ENCODE data around the gene PPCDC. TPM values are rescaled to one million over a fixed set of nuclear protein-coding genes. Genes with fewer than 3 reads are reported as not detected.

Gene PPCDC
- 7.5 and 15.2 TPM in 2 replicates for total RNA-seq
- 8.4 TPM for polyA plus RNA-seq (2012)

GRCh38 chr15:75023181-75023871 is at the start of gene PPCDC:
Gene PPCDC (plus strand): TSS chr15:75023590. CDS start chr15:75028319, 4,729 bp downstream.
- peak; percentile 97 for DNase-seq (ENCODE audit: low read depth)

- DNase-seq (ENCODE audit: low read depth): no peak
Measured at GRCh38 chr15:74976159-74976558, 47.2 kb upstream of the PPCDC start.

DNA sequence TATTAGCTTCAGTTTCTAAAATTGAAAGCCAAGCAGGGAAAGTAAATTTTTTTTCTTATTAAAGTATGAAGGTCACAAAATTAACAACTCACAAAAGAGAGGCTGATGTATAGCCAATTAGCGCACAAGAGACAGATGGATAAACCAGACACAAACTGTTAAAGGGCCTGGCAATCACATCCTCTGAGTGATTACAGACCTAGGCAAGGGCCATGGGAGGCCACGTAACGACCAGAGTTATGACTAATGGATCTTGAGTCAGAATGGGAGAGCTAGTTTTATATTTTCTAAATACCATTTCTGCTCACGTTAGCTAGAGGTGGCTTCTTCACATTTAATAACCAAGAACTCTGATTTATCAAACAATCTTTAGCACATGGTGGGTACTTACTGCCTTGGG is 45.8 kb upstream of the PPCDC start:
- no peak for DNase-seq (ENCODE audit: low read depth)

GRCh38 chr15:74978077-74978476 is 45.3 kb upstream of the PPCDC start:
- no peak for DNase-seq (ENCODE audit: low read depth)

GRCh38 chr15:74978503-74978902 is 44.9 kb upstream of the PPCDC start:
- peak; percentile 39 for DNase-seq (ENCODE audit: low read depth)

DNA sequence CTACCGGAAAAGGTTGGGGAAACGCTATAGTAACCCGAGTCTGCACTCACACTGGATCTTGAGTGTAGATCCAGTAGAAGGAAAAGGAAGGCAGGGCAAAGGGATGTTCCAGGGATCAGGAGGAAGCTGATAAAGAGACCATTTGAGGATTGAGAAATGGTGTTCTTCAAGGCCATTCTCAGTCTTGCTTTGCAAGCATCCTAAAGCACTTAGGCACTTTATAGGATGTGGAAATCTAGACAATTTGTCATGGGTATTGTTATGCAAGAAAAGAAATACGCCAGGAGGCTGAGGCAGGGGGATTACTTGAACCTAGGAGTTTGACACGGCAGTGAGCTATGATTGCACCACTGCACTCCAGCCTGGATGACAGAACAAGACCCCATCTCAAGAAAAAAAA is 41.2 kb upstream of the PPCDC start:
- DNase-seq (ENCODE audit: low read depth): no peak

- peak; percentile 75 for DNase-seq (ENCODE audit: low read depth)
Measured at GRCh38 chr15:74983725-74984231, 39.6 kb upstream of the PPCDC start.

DNA sequence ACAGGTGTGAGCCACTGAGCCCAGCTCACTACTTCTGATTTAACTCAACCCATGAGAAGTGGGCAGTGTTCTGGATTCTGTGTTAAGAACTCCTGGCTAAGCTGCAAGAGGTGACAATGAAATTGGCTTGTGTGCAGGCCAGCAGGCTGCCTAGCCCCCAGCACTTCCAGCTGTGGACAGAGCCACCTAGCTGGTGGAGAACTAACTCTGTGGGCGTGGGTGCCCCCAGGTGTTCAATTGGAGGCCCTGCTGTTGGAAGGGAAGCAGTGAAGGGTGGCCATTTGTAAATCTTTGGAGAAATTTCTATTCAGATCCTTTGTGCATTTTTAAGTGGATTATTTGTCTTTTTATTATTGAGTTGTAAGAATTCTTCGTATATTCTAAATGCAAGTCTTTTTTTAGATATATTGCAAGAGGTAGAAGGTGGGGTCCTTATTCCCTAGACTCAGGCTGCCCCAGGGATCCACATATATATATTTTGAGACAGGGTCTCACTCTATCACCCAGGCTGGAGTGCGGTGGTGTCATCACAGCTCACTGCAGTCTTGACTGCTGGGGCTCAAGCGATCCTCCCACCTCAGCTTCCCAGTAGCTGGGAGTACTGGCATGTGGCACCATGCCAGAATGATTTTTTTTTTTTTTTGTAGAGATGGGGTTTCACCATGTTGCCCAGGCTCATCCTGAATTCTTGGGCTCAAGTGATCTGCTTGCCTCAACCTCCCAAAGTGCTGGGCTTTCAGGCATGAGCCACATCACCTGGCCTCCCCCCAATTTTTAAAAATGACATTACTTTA is 35.2 kb upstream of the PPCDC start:
- DNase-seq (ENCODE audit: low read depth): peak; percentile 25

GRCh38 chr15:74989527-74989926 is 33.9 kb upstream of the PPCDC start:
- no peak for DNase-seq (ENCODE audit: low read depth)

DNA sequence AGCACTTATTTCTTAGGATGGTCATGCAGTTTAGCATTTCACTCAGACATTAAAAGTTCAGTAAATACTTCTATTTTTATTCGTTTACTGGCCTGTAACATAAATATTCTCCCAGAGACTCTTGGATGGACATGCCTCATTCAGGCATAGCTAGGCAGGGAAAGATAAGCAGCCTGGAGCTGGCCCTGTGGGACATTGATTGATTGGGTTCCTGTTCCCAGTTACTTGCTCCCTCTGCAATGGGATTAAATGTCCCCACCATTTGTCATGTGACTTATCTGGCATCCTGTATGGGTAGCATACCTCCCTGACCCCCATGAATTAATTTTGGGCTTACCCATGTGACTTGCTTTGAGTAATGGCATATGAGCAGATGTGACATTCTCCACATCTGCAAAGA is 30.8 kb upstream of the PPCDC start:
- DNase-seq (ENCODE audit: low read depth): no peak

GRCh38 chr15:74994236-74994635 is 29.2 kb upstream of the PPCDC start:
- DNase-seq (ENCODE audit: low read depth): no peak

- no peak for DNase-seq (ENCODE audit: low read depth)
Measured at GRCh38 chr15:74994685-74995084, 28.7 kb upstream of the PPCDC start.

- DNase-seq (ENCODE audit: low read depth): peak; percentile 88
Measured at GRCh38 chr15:74995182-74995778, 28.1 kb upstream of the PPCDC start, which contains the start of gene SCAMP5. Gene SCAMP5 (plus strand): TSS chr15:74995563. CDS start chr15:75011840, 16,277 bp downstream.

DNA sequence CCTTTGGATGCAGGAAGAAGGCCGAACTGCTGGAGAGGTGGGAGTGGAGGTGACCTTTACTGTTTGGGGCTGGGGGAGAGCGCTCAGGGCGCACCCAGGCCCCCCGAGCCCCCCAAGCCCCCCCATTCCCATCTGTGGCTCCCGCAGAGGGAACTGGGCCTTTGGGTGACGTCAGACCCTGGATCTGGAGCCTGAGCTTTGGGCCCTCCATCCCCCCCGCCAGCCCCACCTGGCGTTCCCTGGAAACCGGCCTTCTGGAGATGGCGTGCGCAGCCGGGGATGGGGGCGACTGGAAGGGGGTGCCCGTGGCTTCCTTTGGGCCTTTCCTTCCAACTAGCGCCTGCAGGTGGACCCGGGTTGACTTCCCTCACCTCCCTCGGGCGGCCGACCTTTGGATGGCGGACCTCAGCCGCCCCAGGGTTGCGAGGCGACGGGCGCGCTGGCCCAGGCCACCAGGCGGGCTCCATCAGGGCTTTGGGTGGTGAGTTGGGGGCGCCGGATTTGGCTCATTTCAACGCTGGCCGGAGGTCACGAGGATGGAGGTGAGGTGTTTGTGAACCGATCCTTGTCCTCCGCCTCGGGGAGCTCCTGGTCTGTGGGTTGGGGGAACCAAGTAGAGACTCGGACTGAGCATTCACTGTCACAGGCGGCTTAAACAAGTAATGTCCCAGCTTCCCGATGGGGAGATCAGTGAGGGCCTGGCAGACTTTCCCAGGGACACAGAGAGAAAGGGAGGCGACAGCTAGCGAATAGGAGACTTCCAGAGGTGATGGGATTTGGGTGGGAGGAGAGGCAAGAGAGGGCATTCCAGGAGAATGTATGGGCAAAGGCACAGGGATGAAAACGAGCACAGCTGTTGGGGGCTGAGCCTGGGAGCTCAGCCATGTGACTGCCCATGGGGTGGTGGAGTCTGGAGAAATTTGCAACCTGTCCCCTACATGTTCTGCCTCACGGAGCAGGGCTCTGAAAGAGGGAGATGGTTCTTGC is 27.3 kb upstream of the PPCDC start:
- DNase-seq (ENCODE audit: low read depth): no peak

DNA sequence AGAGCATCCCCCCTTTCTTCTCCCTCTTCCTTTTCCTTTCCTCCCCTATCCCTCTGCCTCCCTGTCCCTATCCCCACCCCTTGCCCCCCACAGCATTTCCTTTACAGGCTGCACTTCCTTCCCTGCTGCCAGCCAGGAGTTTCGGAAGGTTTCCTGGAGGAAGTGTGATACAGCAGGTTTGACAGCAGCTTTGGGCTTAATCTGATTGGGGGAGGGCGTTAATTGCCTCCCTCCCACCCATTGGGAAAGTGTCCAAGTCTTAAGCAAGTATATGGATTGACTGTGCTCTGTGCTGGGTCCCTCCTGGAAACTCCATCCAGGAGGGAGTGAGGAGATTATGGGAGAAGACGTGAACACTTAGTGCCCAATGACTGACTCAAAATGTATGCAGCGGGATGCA is 26.2 kb upstream of the PPCDC start:
- DNase-seq (ENCODE audit: low read depth): no peak

- DNase-seq (ENCODE audit: low read depth): no peak
Measured at GRCh38 chr15:74997543-74997942, 25.8 kb upstream of the PPCDC start.

DNA sequence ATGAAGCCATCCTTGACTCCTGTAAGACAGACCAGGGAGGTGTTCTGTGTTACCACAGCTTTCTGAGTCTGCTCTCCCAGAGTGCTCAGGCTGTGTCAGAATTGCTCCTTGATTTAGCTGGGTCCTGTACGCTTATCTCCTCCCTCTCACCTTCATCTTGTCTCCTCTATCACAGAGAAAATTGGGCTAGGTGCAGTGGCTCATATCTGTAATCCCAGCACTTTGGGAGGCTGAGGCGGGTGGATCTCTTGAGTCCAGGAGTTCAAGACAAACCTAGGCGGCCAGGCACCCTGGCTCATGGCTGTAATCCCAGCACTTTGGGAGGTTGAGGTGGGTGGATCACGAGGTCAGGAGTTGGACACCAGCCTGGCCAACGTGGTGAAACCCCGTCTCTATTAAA is 22.1 kb upstream of the PPCDC start:
- no peak for DNase-seq (ENCODE audit: low read depth)

- no peak for DNase-seq (ENCODE audit: low read depth)
Measured at GRCh38 chr15:75002398-75002797, 21.0 kb upstream of the PPCDC start.

DNA sequence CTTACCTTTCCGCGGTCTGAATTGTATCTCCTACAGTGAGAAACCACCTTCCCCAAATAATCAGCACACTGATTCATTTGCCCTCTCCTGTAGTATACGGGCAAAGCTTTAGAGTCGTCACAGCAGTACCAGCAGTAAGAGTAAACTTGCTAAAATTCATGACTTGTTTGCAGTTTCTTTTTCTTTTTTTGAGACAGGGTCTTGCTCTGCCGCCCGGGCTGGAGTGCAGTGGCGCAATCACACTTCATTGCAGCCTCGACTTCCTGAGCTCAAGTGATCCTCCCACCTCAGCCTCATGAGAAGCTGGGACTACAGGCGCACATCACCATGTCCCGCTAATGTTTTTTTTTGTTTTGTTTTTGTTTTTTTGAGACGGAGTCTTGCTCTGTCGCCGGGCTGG is 16.2 kb upstream of the PPCDC start:
- DNase-seq (ENCODE audit: low read depth): no peak

DNA sequence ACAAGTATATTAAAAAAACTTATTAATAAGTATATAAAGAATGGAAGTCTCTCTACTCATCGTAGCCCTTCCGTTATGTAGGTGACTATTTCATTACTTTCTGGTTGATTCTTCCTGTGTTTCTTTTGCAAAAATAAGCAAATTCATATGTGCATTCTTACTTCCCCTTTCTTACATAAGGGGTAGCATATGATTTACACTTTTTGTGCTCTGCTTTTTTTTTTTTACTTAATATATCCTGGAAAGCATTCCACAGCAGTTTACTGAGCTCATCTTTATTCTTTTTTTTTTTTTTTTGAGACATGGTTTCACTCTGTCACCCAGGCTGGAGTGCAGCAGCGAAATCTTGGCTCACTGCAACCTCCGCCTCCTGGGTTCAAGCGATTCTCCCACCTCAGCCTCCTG is 15.2 kb upstream of the PPCDC start:
- no peak for DNase-seq (ENCODE audit: low read depth)
